H1 (cell line): ENCODE measurements around the gene ARHGAP18. TPM values are rescaled to one million over a fixed set of nuclear protein-coding genes. Genes with fewer than 3 reads are reported as not detected.
A peak's percentile ranks its signal among the peaks of the same experiment; 100 is the strongest.

Experiments
- CTCF ChIA-PET: fragments of 300-600 bp; sonication (Branson Sonifier 250); formaldehyde crosslinking; loops from one replicate; lab custom pipeline; 2021; ENCODE audit not compliant: partially characterized antibody; lab: Charles Lee
- POLR2A ChIA-PET: fragments of 300-600 bp; sonication (Branson Sonifier 250); formaldehyde crosslinking; loops from one replicate; lab custom pipeline; 2021; ENCODE audit warnings: inconsistent platforms; ENCODE audit not compliant: partially characterized antibody; lab: Charles Lee
- DNase-seq, 2 experiments: peaks; one replicate each; pipeline versions ENCODE4 v3.0.0 to v3.0.0-alpha.2; 2010 to 2022; ENCODE audit warnings: low spot score in 2 of 2, low read depth in 1 of 2, mixed read lengths in 1 of 2
- FAIRE-seq: peaks from 2 replicates; lab custom pipeline; 2011; peaks lifted over from hg19 to GRCh38; lab: Jason Lieb, UNC
- H2AFZ ChIP-seq: 2 replicates; pipeline ENCODE4 v1.8.1; 2012; ENCODE audit warnings: low read length, inconsistent platforms
- H2AK5ac ChIP-seq: 2 replicates; pipeline ENCODE4 v1.6.1; 2013; ENCODE audit warnings: low read depth, low read length
- H2BK120ac ChIP-seq: replicated peaks from 2 replicates; pipeline ENCODE3; 2013; ENCODE audit warnings: low read depth, low read length, inconsistent platforms
- H2BK12ac ChIP-seq: 2 replicates; pipeline ENCODE4 v1.6.1; 2013; ENCODE audit warnings: low read depth, low read length
- H2BK15ac ChIP-seq: 2 replicates; pipeline ENCODE4 v1.6.1; 2013; ENCODE audit warnings: low read length
- H2BK20ac ChIP-seq: 2 replicates; pipeline ENCODE4 v1.6.1; 2013; ENCODE audit warnings: low read length
- H2BK5ac ChIP-seq: 2 replicates; pipeline ENCODE4 v1.6.1; 2013; ENCODE audit warnings: low read depth, low read length
- H3K14ac ChIP-seq: 2 replicates; pipeline ENCODE4 v1.6.1; 2013; ENCODE audit warnings: inconsistent platforms; ENCODE audit not compliant: insufficient read length
- H3K18ac ChIP-seq: 2 replicates; pipeline ENCODE4 v1.6.1; 2013; ENCODE audit warnings: low read length; ENCODE audit errors: extremely low read depth
- H3K23ac ChIP-seq: 2 replicates; pipeline ENCODE4 v1.6.1; 2013; ENCODE audit warnings: inconsistent platforms; ENCODE audit not compliant: insufficient read length
- H3K23me2 ChIP-seq: 2 replicates; pipeline ENCODE4 v1.6.1; 2013; ENCODE audit warnings: low read depth, low read length
- H3K27ac ChIP-seq: 2 replicates; pipeline ENCODE4 v1.6.1; 2011; ENCODE audit warnings: low read depth, low read length, inconsistent platforms
- H3K27me3 ChIP-seq, 4 experiments: replicated peaks in 1 of 4; 1 replicate in 1 of 4; 2 replicates in 3 of 4; pipeline versions ENCODE4 v1.6.1 to v1.8.1; 2011 to 2013; ENCODE audit warnings: low read length in 3 of 4, mild to moderate bottlenecking in 3 of 4, inconsistent platforms in 2 of 4, mixed read lengths in 2 of 4, moderate library complexity in 1 of 4; ENCODE audit not compliant: control insufficient read depth in 3 of 4, insufficient read depth in 3 of 4; ENCODE audit errors: extremely low read depth in 1 of 4
- H3K36me3 ChIP-seq, 4 experiments: 2 replicates each; pipeline versions ENCODE4 v1.6.1 to v1.8.1; 2011 to 2013; ENCODE audit warnings: mild to moderate bottlenecking in 4 of 4, low read length in 3 of 4, moderate library complexity in 2 of 4, control low read depth in 1 of 4, inconsistent platforms in 1 of 4; ENCODE audit not compliant: insufficient read depth in 4 of 4, control insufficient read depth in 2 of 4
- H3K4ac ChIP-seq: replicated peaks from 2 replicates; pipeline ENCODE3; 2013; ENCODE audit warnings: low read length, low read depth, mixed read lengths, inconsistent platforms; ENCODE audit not compliant: insufficient read length
- H3K4me1 ChIP-seq, 4 experiments: replicated peaks in 1 of 4; 1 replicate in 1 of 4; 2 replicates in 3 of 4; pipeline versions ENCODE4 v1.6.1 to v1.8.1; 2011 to 2013; ENCODE audit warnings: low read length in 3 of 4, inconsistent platforms in 2 of 4, mixed read lengths in 1 of 4; ENCODE audit not compliant: insufficient read depth in 4 of 4, control insufficient read depth in 3 of 4
- H3K4me2 ChIP-seq, 2 experiments: 2 replicates each; pipeline versions ENCODE4 v1.6.1 to v1.8.1; 2011 to 2013; ENCODE audit warnings: low read depth in 2 of 2, low read length in 2 of 2, control low read depth in 1 of 2, inconsistent platforms in 1 of 2, mild to moderate bottlenecking in 1 of 2; ENCODE audit not compliant: insufficient read depth in 1 of 2
- H3K4me3 ChIP-seq, 4 experiments: fragments of 200-600, 300-600 bp in 1 of 4; sonication (generic), shearing (Covaris generic), sonication (Bioruptor Twin) in 1 of 4; 2 replicates each; pipeline versions ENCODE4 v1.5.1 to v1.8.1; 2011 to 2016; ENCODE audit warnings: low read length in 4 of 4, low read depth in 3 of 4, control low read depth in 2 of 4, inconsistent platforms in 2 of 4, mild to moderate bottlenecking in 2 of 4, mixed read lengths in 1 of 4, moderate library complexity in 1 of 4; ENCODE audit not compliant: insufficient read depth in 2 of 4; ENCODE audit errors: extremely low read depth in 1 of 4
- H3K56ac ChIP-seq: replicated peaks from 2 replicates; pipeline ENCODE3; 2013; ENCODE audit warnings: low read depth, mild to moderate bottlenecking, mixed read lengths, low read length, inconsistent platforms; ENCODE audit not compliant: insufficient read length
- H3K79me1 ChIP-seq: 2 replicates; pipeline ENCODE4 v1.6.1; 2013; ENCODE audit warnings: low read depth, low read length, control low read depth
- H3K79me2 ChIP-seq, 2 experiments: 2 replicates each; pipeline versions ENCODE4 v1.6.1 to v1.8.1; 2012 to 2013; ENCODE audit warnings: low read length in 2 of 2, mild to moderate bottlenecking in 2 of 2, inconsistent platforms in 1 of 2; ENCODE audit not compliant: insufficient read depth in 2 of 2, control insufficient read depth in 1 of 2
- H3K9ac ChIP-seq, 4 experiments: replicated peaks in 1 of 4; 1 replicate in 1 of 4; 2 replicates in 3 of 4; pipeline versions ENCODE4 v1.6.1 to v1.8.1; 2011 to 2013; ENCODE audit warnings: low read depth in 3 of 4, low read length in 3 of 4, control low read depth in 2 of 4, mild to moderate bottlenecking in 2 of 4, moderate library complexity in 2 of 4, inconsistent platforms in 1 of 4; ENCODE audit errors: extremely low read depth in 1 of 4
- H3K9me3 ChIP-seq, 2 experiments: 2 replicates each; pipeline versions ENCODE4 v1.6.1 to v1.8.1; 2012 to 2013; ENCODE audit warnings: mild to moderate bottlenecking in 2 of 2, moderate library complexity in 2 of 2, control low read depth in 1 of 2, inconsistent platforms in 1 of 2, low read depth in 1 of 2, low read length in 1 of 2, mixed read lengths in 1 of 2; ENCODE audit not compliant: insufficient read depth in 2 of 2
- H4K20me1 ChIP-seq, 2 experiments: replicated peaks in 1 of 2; 2 replicates each; pipeline versions ENCODE3 to v1.8.1; 2011 to 2013; ENCODE audit warnings: inconsistent platforms in 2 of 2, low read length in 2 of 2, mild to moderate bottlenecking in 1 of 2; ENCODE audit not compliant: insufficient read depth in 2 of 2, control insufficient read depth in 1 of 2
- H4K5ac ChIP-seq: 2 replicates; pipeline ENCODE4 v1.6.1; 2013; ENCODE audit warnings: low read length, low read depth, mixed read lengths, inconsistent platforms; ENCODE audit not compliant: insufficient read length
- H4K8ac ChIP-seq: 2 replicates; pipeline ENCODE4 v1.8.0; 2013; ENCODE audit warnings: mild to moderate bottlenecking, moderate library complexity, low read length, inconsistent platforms; ENCODE audit not compliant: insufficient read depth; ENCODE audit errors: extremely low read depth
- H4K91ac ChIP-seq: replicated peaks from 2 replicates; pipeline ENCODE3; 2013; ENCODE audit warnings: low read length, mixed read lengths, inconsistent platforms; ENCODE audit not compliant: insufficient read length
- CEBPB ChIP-seq: IDR thresholded peaks from 2 replicates; pipeline ENCODE4 v1.6.1; 2012; ENCODE audit warnings: low read depth, low read length
- SAP30 ChIP-seq: fragments of 300-600 bp; sonication (generic); IDR thresholded peaks from 2 replicates; pipeline ENCODE4 v1.7.1; 2012; ENCODE audit warnings: low read length, moderate library complexity, mild to moderate bottlenecking, inconsistent platforms; ENCODE audit not compliant: insufficient read depth, insufficient replicate concordance
- WGBS, 2 experiments: shearing (Covaris generic) in 1 of 2; methylation state at CpG; one replicate each; pipeline versions ENCODE4 v1.1.6 to v1.1.7; 2013 to 2015; ENCODE audit warnings: low lambda C conversion rate in 2 of 2, mixed read lengths in 2 of 2, inconsistent platforms in 1 of 2, low coverage in 1 of 2, missing lambda C conversion rate in 1 of 2; ENCODE audit not compliant: insufficient replicate concordance in 2 of 2, insufficient coverage in 1 of 2, insufficient read length in 1 of 2; ENCODE audit errors: extremely low coverage in 1 of 2, missing lambda C conversion rate in 1 of 2; 5-methylcytosine and 5-hydroxymethylcytosine counted together
- polyA plus RNA-seq, 7 experiments: library from polyadenylated mRNA; depleted of rRNA in 3 of 7; stranded (reverse) in 5 of 7; unstranded in 2 of 7; fragments of >200 nt in 5 of 7; fragments of 200-250 nt in 2 of 7; gene quantifications; 1 replicate in 5 of 7; 2 replicates in 1 of 7; 4 replicates in 1 of 7; pipeline versions ENCODE4 v1.2.1 to v1.2.3, GENCODE V29; 2011 to 2013; ENCODE audit warnings: missing spikeins in 2 of 7, mixed read lengths in 2 of 7
- total RNA-seq: library from RNA; stranded (reverse); fragmentation: NEBNext Ultra II Directional; extraction: Animal tissue kit (Norgen Biotek cat#: 25700); gene quantifications from 2 replicates; pipeline ENCODE4 v1.2.1, GENCODE V29; 2021

The ARHGAP18 gene
- total and polyA plus RNA-seq, 2 of the 8 experiments (the other 6 are each of a cell fraction or from before 2014, with no cell fraction given) = 0.83 to 4.5 TPM

GRCh38 chr6:129544892-129545612 lies 164.9 kb downstream of the ARHGAP18 start:
- H4K20me1 ChIP-seq = no peaks in the 10 kb centered on the region
- no peak overlapping the region for H3K9ac ChIP-seq
- H2AFZ ChIP-seq = no peak overlapping the region
- H3K56ac ChIP-seq = no peak overlapping the region
- H2BK5ac ChIP-seq = no peak overlapping the region
- H3K18ac ChIP-seq = no peak overlapping the region
- H3K9me3 ChIP-seq = no peaks in the 10 kb centered on the region
- FAIRE-seq = no peak
- H4K8ac ChIP-seq = no peak overlapping the region
- no peak overlapping the region for H2BK120ac ChIP-seq
- POLR2A ChIA-PET = no interaction called here
- H3K4me3 ChIP-seq = no peak overlapping the region
- H3K4ac ChIP-seq = no peak overlapping the region
- H3K23me2 ChIP-seq = no peaks in the 10 kb centered on the region; the same call in 1 of the 2 replicates
- no peak overlapping the region for H2BK15ac ChIP-seq
- no peak overlapping the region for H2AK5ac ChIP-seq
- no peaks in the 10 kb centered on the region for H3K79me2 ChIP-seq
- H3K36me3 ChIP-seq = no peaks in the 10 kb centered on the region
- H3K27ac ChIP-seq = no peak overlapping the region
- no peak overlapping the region for H2BK20ac ChIP-seq
- H3K4me2 ChIP-seq = no peak overlapping the region
- H4K5ac ChIP-seq = no peak overlapping the region
- no peak for DNase-seq
- no peak overlapping the region for H4K91ac ChIP-seq
- TF ChIP-seq SAP30 = no peak
- TF ChIP-seq CEBPB = 0 out of 2 replicates have a peak, but pooled peaks have one; percentile 4
- TF ChIP-seq, all 59 proteins: peak for 1
- CTCF ChIA-PET = no interaction called here
- no peaks in the 10 kb centered on the region for H3K79me1 ChIP-seq
- no peaks in the 10 kb centered on the region for H3K27me3 ChIP-seq
- H3K4me1 ChIP-seq = no peaks in the 10 kb centered on the region
- no peak overlapping the region for H3K23ac ChIP-seq
- 88% methylated on average over 8 of the region's 8 CpGs; no CpG with 5 or more reads in 1 of the 2 experiments for WGBS, 2 experiments
- no peak overlapping the region for H3K14ac ChIP-seq
- no peak overlapping the region for H2BK12ac ChIP-seq
